OCI-LY1 (cell line): ENCODE measurements around the gene CST9L.

Source experiments
- EZH2 ChIP-seq: fragments of 200-600 bp; sonication (generic), shearing (Covaris generic); IDR thresholded peaks from 2 replicates; pipeline ENCODE4 v1.8.0; 2017; ENCODE audit warnings: borderline replicate concordance, mixed run types, mild to moderate bottlenecking, antibody characterized with exemption, low read length, moderate library complexity, mixed read lengths
- TF ChIP-seq, protein P1 (sequence below): fragments of 200-600 bp; sonication (generic), shearing (Covaris generic); IDR thresholded peaks from 2 replicates; pipeline ENCODE4 v1.5.1; 2017; ENCODE audit warnings: mild to moderate bottlenecking, antibody characterized with exemption, low read length, moderate library complexity, mixed read lengths

- TF ChIP-seq, protein P1, sequence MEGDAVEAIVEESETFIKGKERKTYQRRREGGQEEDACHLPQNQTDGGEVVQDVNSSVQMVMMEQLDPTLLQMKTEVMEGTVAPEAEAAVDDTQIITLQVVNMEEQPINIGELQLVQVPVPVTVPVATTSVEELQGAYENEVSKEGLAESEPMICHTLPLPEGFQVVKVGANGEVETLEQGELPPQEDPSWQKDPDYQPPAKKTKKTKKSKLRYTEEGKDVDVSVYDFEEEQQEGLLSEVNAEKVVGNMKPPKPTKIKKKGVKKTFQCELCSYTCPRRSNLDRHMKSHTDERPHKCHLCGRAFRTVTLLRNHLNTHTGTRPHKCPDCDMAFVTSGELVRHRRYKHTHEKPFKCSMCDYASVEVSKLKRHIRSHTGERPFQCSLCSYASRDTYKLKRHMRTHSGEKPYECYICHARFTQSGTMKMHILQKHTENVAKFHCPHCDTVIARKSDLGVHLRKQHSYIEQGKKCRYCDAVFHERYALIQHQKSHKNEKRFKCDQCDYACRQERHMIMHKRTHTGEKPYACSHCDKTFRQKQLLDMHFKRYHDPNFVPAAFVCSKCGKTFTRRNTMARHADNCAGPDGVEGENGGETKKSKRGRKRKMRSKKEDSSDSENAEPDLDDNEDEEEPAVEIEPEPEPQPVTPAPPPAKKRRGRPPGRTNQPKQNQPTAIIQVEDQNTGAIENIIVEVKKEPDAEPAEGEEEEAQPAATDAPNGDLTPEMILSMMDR = no peak
- no peak for TF ChIP-seq EZH2
Measured at GRCh38 chr20:23515250-23515939, 52.9 kb downstream of the CST9L start.
